Measurements from ENCODE around the gene B4GALNT1. TPM values are rescaled to one million over a fixed set of nuclear protein-coding genes. Genes with fewer than 3 reads are reported as not detected.

Gene B4GALNT1
- total and polyA plus RNA-seq, 9 of the 15 experiments (the other 6 are each of a cell fraction or from before 2014, with no cell fraction given): 1.0 to 32.2 (median 9.8) TPM

DNA sequence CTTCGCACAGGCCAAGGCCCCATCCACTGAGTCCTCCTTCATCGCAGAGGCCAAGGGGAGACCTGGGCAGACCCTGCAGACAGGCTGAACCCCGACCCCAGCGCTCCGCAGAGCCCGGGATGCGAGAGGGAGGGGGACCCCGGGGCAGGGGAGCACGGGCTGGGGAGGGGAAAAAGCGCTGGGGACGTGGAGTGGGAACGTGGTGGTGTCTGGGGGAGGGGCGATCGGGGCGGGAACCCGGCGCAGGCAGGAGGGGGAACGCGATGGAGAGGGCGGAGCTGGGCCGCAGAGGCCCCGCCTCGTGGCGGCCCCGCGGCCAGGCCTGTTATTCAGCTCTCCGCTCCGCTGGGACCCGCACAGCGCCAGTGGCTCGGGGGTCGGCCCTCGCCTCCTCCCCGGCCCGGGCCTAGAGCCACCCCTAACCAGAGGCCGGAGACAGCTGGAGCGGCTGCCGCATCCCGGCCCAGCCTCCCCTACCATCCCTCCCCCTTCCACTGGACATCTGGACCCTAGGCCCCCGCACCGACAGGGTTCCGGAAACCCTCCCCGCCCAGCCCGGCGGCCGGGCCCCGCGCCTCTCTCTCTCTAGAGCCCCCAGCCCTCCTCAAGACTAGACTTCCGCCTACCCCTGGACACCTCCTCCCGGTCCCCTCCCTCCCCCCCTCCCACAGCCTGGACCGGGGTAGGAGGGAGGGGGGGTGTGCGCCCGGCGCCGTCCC is 21.7 kb downstream of the B4GALNT1 start, which contains the start of gene ARHGEF25 (continued):
- TF ChIP-seq ZBTB7A (IDR thresholded peaks at IDR 0.05; ENCODE audit: borderline replicate concordance, control insufficient read depth, low read depth, low read length) (peak; percentile 61; the same call in 1 of the 2 replicates), ZNF778 (CRISPR knock-in tag; IDR thresholded peaks at IDR 0.05) (no peak), CREB1 (IDR thresholded peaks at IDR 0.05) (no peak), CREB1 (CRISPR knock-in tag; IDR thresholded peaks at IDR 0.05) (no peak), MCM2 (IDR thresholded peaks at IDR 0.05; ENCODE audit: low read depth) (no peak), SIN3A (IDR thresholded peaks at IDR 0.05; ENCODE audit: borderline replicate concordance in 2 of 2, control insufficient read depth in 1 of 2, low read depth in 2 of 2, low read length in 2 of 2) (peak in 1 of 2 experiments; percentile 28; a peak in 1 of 4 replicates), CCAR2 (IDR thresholded peaks at IDR 0.05; ENCODE audit: low read depth, low read length) (no peak), HMGN3 (IDR thresholded peaks at IDR 0.05; ENCODE audit: borderline replicate concordance, extremely low read depth, insufficient read length, low read depth, low read length) (peak; percentile 62), ZNF197 (CRISPR knock-in tag; IDR thresholded peaks at IDR 0.05; ENCODE audit: low read depth) (no peak), SAFB2 (IDR thresholded peaks at IDR 0.05; ENCODE audit: borderline replicate concordance, low read depth, low read length, severe bottlenecking) (no peak), NFYB (IDR thresholded peaks at IDR 0.05; ENCODE audit: extremely low read depth, insufficient read length) (no peak), SMARCC2 (IDR thresholded peaks at IDR 0.05; ENCODE audit: low read depth) (no peak), NR2F6 (CRISPR knock-in tag; IDR thresholded peaks at IDR 0.05) (no peak), PHF20 (IDR thresholded peaks at IDR 0.05; ENCODE audit: partially characterized antibody) (no peak)
- TF ChIP-seq, protein P1, sequence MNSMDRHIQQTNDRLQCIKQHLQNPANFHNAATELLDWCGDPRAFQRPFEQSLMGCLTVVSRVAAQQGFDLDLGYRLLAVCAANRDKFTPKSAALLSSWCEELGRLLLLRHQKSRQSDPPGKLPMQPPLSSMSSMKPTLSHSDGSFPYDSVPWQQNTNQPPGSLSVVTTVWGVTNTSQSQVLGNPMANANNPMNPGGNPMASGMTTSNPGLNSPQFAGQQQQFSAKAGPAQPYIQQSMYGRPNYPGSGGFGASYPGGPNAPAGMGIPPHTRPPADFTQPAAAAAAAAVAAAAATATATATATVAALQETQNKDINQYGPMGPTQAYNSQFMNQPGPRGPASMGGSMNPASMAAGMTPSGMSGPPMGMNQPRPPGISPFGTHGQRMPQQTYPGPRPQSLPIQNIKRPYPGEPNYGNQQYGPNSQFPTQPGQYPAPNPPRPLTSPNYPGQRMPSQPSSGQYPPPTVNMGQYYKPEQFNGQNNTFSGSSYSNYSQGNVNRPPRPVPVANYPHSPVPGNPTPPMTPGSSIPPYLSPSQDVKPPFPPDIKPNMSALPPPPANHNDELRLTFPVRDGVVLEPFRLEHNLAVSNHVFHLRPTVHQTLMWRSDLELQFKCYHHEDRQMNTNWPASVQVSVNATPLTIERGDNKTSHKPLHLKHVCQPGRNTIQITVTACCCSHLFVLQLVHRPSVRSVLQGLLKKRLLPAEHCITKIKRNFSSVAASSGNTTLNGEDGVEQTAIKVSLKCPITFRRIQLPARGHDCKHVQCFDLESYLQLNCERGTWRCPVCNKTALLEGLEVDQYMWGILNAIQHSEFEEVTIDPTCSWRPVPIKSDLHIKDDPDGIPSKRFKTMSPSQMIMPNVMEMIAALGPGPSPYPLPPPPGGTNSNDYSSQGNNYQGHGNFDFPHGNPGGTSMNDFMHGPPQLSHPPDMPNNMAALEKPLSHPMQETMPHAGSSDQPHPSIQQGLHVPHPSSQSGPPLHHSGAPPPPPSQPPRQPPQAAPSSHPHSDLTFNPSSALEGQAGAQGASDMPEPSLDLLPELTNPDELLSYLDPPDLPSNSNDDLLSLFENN (IDR thresholded peaks at IDR 0.05; ENCODE audit: low read depth in 2 of 2, low read length in 2 of 2): no peak
